Activated CD4-positive, alpha-beta T cell treated with anti-CD3 and anti-CD28 coated beads, Interleukin-2, amount 50 U/mL, for 1 hour (primary cell): ENCODE data around the gene C11orf98.
"Not testable (repeated sequence)": the region's sequence is repeated elsewhere in the genome, so short reads cannot be mapped to it uniquely, and the experiment has no call there.

Experiments
- DNase-seq: peaks from one replicate; pipeline ENCODE4 v3.0.0-alpha.2; 2020

The C11orf98 gene

DNA sequence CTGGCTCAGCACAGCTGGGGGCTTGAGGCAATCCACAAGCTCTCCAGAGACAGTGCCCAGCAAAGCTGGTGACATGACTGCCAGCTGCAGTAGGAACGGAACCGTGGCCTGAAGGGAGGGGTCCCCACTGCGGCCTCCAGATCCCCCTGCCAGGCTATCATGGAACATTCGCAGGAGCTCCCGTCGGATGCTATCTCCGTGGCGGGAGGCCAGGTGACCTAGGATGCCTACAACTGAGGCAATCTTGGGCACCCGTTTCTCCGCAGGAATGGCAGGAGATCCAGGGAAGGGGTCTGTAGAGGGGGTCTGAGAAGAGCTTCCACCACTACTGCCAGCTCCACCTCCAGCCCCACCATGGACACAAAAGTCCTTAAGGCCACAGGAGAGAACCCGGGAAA lies 16.0 kb downstream of the C11orf98 start:
- no peak for DNase-seq

DNA sequence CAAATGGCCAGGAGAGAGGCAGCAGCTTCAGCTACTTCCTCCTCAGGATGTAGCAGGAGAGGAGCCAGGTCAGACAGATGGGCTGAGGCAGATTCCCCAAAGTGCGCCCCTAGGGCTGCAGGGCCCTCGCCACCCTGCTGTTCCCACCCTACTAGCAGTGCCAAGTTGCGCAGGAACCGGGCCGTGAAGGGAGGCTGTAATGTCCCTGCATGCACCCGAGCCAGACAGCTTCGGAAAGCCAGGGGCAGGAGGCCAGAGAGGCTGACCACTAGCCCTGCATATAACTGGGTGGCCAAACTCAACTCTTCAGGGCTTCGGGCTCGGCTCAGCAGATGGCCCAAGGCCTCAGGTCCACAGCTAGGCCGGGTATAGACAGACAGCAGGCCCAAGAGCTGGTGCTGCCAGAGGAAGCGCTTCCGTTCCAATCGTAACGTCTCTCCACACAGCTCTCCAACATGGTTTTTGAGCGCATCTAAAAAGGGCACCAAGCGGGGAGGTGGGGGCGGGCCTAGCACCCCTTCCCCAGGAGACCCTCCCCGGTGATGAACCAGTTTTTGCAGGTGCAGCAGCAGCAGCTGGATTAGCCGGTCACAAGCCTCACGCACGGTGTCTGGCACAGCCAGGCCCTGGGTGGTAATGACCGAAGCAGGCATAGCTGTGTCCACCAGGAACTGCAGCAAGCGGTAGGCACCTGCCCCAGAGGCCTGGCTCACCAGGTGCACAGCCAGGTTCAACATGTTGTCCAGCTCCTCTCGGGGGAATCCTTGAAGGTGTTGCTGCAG lies 16.6 kb downstream of the C11orf98 start:
- no peak for DNase-seq

DNA sequence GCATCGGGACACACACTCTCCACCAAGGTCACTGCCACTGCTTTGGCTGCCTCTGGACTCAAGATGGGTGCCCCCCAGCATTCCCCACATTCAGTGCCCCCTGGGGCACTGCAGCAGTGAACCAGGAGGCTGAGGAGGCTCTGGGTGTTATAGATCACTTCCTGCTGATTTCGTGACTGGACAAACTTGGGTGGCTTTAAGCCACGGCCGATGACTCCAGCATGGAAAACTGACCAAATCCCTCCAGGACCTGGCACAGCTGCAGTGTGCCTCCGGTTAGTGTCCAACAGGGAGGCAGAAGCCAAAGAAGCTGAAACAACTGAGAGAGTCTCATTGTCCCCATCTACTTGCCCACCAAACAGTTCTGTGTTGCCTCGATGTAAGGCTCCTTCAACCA lies 17.4 kb downstream of the C11orf98 start:
- DNase-seq = no peak

DNA sequence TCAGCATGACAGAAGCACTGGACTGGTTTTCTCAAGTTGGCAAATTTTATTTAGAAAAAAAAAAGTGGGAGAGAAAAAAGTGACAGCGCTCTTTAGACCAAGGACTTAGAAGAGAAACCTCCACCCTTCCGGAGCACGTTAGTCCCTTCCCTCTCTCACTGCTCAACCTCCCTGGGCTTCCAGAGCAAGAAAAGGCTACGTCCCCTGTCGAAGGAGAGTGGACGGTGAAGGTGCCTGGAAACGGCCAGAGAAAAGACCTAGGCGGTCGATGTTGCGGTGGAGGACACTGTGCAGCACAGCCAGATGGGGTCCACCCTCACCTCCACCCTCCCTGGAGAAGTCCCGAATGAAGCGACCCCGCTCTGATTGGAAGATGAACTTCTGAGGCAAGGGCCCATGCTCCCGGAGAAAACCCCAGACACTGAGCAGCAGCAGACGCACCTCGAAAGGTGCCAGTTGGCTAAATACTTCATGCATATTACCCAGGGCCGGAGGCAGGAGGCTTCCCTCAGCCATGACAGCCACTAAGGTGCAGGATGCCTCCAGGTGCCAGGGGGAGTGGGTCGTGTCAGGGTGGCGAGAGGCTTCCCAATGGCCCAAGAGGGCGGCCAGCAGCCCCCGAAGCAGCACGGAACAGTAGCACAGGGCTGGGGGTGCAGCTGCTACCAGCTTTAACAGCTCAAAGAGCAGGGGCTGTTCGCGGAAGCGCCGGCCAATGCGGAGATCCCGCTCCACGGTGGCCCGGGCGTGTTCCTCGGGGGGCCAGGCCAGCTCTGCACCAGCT lies 18.0 kb downstream of the C11orf98 start:
- no peak for DNase-seq

DNA sequence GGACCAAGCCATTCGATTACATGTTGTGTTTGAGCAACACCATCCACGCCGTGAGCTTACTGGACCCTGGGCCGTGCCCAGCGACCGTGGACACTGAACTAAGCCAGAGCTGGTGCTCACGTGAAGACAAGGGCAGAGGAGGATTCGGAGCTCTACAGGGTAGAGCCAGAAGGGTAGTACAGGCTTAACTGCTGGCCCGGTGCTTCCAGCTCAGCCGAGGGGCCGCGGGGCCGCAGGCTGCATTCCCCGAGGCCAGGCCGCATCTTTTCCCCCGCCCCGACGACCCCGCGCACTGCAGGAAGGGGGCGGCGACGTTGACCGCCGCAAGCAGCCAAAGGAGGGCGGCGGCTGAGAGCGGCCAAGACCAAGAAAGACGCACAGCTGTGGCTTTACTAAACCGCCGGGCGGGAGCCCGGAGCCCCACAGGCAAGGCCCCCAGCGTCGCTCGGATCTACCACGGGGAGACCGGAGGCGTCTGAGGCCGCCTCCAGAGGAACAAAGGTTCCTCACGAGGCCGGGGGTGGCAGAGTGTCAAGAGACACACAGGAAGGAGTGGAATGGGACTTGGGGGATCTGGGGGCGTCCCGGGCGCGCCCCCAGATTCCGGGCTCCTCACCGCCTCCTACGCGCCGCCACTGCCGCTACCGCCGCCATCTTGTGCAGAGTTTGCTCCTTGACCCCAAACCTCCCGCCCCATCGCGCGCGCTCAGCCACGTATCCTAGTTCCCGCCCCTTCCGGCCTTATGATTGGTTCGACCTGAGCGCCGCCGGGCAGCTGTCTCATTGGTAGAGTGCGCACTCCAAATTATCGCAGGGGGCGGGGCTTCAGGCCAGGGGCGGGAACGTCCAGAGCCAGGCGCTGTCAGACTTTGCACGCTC lies 18.8 kb downstream of the C11orf98 start, which contains the start of gene GANAB:
Gene GANAB (minus strand): TSS at position 668 of the 879 bp plus-strand sequence. CDS start 14 bp downstream, at position 654.
- peak; percentile 99 for DNase-seq

DNA sequence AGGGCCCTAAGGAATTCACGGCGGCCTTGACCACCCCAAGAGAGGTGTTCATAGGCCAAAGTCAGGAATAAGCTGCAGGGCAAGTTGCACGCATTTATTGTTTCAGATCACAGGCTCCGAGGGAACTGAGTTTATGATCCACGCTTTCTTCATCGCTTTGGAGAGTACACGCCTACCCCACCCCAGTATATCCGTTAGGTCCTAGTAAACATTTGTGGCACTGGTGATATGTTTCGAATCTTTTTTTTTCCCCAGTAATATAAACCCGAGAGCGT lies 19.4 kb downstream of the C11orf98 start:
- no peak for DNase-seq

DNA sequence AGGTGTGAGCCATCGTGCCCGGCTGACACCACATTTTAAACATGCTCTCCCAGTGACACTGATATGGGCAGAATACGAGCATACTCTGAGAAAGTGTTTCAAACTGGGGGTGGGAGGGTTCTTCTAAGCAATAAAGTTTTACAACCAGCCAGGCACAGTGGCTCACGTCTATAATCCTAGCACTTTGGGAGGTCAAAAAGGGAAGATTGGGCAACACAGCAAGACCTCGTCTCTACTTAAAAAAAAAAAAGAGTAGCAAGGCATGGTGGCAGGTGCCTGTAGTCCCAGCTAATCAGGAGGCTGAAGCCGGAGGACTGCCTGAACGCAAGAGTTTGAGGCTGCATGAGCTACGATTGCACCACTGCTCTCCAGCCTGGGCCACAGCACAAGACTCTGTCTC lies 20.8 kb downstream of the C11orf98 start:
- no peak for DNase-seq

DNA sequence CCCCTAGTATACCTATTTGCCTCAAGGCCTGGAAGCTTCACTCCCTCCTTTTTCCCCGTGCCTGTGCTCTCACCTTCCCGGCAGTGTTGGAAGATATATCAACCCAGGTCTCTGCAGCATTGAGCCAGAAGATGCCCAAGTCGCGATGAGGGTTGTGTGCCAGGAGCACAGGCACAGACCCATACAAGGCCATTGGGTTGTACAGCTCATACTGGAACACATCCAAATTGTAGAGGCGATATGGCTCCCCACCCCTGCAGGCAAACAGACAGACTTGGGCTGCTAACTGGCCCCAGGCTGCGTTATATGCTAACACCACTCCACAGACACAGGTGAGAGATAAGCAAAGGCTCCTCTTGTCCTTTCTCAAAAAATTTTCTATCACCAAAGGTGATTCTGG lies 32.5 kb downstream of the C11orf98 start:
- DNase-seq = no peak

DNA sequence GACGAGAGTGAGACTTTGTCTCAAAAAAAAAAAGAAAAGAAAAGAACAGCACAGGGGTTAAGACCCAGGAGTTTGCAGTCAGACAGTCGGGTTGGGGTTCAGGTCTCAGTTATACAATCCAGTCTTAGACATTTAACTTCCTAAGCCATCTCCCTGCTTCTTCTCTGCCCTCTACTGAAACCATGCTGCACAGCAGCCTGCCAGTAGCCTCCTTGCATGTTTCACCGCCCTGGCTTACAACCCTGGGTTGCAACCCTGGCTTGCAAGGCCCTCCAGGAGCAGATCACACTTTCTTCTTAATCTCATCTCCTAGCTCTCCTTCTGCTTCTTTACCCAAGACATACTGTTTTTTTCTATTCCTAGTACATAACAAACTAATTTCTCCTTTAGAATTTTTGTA lies 37.3 kb downstream of the C11orf98 start:
- no peak for DNase-seq

DNA sequence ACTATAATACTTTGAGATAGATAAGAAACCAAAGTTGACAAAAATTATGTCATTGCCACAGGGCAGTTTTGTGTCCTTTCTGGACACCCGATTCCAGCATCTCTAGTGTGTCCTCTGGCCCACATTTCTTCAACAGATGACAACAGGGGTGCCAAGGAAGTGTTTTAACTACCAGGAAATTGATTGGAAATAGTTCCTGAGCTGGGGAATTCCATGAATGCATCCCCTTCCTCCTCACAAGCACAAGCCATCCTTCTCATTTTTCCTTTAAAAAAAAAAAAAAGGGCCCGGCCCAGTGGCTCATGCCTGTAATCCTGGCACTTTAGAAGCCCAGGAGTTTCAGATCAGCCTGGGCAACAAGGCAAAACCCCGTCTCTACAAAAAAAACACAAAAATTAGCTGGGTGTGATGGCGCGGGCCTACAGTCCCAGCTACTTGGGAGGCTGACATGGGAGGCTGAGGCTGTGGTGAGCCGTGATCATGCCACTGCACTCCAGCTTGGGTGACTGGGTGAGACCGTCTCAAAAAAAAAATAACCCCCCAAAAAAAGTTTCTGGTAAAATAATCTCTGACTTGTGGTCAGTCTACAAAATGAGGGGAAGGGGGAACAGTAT lies 42.4 kb downstream of the C11orf98 start:
- no peak for DNase-seq

DNA sequence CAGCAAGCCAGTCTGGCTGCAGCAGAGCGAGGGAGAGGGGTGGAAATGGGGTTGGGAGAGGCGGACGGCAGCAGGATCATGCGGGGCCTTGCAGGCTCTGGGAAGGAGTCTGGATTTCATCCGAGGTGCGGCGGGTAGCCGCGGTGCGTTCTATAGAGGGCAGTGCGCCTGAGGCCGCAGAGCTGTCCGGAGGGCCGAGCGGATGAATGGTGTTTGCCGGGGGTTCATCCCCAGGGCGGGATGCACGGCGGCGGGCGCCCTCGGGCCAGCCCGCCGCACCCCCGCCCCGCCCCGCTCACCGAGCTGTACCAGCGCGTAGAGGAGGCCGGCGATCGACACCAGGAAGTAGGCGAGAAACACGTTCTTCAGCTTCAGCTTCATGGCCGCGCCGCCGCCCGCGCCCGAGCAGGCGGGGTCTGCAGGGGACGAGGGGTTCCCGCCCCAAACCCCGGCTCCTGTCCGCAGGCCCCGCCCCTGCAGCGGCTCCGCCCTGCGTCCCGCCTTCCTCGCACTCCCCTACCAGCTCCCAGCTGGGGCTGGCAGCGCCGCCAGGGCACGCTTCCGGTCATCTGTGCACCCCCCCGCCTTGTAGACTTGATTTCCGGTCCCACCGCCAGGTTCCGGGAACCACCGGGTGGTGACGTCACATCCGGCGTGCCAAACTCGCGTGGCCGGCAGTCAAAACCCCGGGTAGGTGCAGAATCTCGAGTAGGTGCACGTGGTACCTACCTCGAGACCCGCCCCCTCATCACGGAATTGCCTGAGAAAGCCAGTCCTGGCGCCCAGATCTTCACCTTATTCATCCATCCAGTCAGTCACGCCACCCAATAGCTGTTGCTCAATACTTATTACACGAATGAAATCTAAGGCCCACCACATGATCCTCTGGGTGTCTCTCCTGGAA lies 43.2 kb downstream of the C11orf98 start, which contains the start of gene B3GAT3:
Gene B3GAT3 (minus strand): TSS at position 420 of the 904 bp plus-strand sequence. CDS start 39 bp downstream, at position 381.
- DNase-seq = peak; percentile 96

DNA sequence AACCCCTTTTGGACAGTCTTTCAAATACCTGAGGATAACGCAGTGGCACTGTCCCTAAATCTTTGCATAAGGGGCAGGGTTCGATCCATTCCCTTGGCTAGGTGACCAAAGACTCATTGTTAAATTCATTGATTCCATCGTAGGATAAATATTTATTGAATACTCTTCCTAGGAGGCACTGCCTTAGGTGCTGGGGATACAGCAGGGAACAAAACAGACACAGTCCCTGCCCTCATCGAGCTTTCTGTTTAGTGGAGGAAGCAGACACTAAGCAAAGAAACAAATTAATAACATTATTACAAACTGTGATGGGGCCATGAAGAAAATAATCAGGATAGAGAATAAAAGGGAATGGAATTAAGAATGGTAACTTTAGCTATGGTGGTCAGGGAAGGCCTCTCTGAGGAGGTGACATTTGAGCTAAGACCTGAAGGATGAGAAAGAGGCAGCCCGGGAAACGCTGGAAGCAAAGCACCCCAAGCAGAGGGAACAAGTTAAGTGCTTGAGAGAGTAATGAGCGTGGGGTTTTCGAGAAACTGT lies 43.9 kb downstream of the C11orf98 start:
- DNase-seq = no peak

DNA sequence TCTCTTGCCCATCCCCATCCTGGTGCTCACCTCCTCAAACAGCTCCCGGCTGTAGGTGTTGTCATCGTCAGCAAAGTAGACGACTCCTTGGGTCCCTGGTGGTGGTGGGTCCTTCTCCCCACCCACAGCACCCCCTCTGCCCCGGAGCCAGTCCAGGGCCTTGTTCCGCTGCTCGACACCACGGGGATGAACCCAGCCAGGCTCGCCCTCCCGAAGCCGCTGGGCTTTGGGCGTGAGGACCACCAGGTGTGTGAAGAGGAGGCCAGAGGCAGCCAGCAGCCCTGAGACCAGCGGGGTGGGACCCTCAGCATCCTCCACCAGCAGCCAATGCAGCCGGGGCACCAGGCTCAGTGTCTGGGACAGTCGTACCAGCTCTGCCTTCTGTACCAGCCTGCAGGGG lies 48.1 kb downstream of the C11orf98 start:
- DNase-seq = not testable (repeated sequence)

DNA sequence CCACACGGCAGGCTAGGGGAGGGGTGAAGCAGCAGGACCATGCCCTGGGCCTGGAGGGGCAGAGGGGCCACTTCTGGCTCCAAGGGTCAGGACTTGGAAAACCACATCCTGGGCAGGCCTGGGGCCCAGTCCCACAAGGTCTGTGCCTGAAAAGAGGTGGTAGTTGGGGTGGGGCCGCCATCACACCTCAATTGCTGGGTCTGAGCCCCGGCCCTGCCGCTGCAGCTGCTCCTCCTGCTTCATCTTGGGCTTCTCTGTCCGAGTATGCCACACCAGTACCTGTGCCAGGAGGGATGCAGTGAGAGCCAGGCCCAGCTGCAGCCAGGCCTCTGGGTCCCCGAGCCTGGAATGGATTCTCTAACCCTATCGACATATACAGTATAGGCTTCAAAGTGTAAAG lies 49.5 kb downstream of the C11orf98 start:
- no peak for DNase-seq

DNA sequence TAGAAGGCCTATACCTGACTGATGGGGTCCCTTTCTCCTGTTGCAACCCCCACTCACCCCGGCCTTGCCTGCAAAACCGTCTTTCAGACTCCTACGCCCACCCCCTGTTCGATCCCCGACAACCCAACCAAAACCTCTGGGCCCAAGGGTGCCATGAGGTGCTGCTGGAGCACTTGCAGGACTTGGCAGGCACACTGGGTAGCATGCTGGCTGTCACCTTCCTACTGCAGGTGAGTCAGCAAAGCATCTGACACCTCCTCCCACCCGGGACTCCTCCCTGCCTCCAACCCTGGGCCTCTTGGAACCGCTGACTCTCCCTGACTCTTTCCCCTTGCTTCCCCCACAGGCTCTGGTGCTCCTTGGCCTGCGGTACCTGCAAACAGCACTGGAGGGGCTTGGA lies 50.7 kb downstream of the C11orf98 start:
- no peak for DNase-seq

DNA sequence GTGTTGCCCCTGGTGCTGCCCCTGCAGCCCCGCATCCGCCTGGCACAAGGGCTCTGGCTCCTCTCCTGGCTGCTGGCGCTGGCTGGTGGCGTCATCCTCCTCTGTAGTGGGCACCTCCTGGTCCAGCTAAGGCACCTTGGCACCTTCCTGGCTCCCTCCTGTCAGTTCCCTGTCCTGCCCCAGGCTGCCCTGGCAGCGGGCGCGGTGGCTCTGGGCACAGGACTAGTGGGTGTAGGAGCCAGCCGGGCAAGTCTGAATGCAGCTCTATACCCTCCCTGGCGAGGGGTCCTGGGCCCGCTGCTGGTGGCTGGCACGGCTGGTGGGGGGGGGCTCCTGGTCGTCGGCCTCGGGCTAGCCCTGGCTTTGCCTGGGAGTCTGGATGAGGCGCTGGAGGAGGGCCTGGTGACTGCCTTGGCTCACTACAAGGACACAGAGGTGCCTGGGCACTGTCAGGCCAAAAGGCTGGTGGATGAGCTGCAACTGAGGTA lies 51.7 kb downstream of the C11orf98 start:
- DNase-seq = no peak
